NCI-H1436 (cell line): ENCODE data around the gene OGFRL1.

Experiments
- DNase-seq: peaks from one replicate; lab custom pipeline; 2025; lab: John Stamatoyannopoulos, UW

Gene OGFRL1

DNA sequence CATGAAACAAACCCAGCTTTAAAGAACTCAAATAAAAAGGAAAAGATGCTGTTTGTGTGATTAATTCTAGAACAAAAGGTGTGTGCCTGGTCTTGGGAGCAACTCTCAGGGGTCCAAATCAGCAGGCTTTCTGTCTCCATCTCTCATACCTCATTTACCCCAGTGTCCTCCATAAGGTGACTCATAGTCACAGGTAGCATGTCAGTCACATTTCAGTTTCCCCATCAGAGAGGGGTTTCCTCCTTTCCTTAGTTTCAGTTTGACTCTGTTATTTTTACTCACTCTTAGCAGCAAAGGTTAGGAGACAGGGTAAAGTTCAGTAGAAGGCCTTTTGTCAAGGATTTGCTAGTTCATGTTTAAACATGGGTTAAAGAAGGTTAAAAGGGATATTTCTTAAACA is 46.2 kb downstream of the OGFRL1 start:
- DNase-seq: no peak

- no peak for DNase-seq
These were observed 46.9 kb downstream of the OGFRL1 start for GRCh38 chr6:71335544-71335943.

DNA sequence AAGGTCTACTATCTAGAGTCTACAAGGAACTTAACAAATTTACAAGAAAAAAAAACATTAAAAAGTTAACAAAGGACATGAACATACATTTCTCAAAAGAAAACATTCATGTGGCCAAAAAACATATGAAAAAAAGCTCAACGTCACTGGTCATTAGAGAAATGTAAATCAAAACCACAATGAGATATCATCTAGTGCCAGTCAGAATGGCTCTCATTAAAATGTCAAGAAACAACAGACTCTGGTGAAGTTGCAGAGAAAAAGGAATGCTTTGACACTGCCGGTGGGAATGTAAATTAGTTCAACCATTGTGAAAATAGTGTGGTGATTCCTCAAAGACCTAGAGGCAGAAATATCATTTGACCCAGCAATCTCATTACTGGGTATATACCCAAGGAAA is 48.3 kb downstream of the OGFRL1 start:
- DNase-seq: no peak

GRCh38 chr6:71338540-71339316 is 50.1 kb downstream of the OGFRL1 start:
- no peak for DNase-seq

DNA sequence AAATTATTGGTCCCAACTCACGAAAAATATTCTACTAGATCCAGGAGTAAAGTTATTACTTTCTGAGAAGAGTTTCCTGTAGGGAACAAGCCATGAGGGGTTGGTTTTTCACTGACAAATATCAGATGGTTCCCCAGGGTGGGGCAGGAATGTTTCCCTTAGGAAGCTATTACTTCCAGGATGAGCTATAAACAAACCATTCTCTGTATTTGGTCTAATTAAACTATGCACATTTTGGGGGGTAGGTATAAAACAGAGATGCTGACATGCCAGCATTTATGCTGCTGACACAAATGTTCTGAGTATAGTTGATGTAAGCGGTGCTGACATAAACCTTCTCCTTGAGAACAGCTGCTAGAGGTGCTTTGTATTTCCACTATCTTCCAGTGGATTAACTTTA is 54.2 kb downstream of the OGFRL1 start:
- DNase-seq: no peak

DNA sequence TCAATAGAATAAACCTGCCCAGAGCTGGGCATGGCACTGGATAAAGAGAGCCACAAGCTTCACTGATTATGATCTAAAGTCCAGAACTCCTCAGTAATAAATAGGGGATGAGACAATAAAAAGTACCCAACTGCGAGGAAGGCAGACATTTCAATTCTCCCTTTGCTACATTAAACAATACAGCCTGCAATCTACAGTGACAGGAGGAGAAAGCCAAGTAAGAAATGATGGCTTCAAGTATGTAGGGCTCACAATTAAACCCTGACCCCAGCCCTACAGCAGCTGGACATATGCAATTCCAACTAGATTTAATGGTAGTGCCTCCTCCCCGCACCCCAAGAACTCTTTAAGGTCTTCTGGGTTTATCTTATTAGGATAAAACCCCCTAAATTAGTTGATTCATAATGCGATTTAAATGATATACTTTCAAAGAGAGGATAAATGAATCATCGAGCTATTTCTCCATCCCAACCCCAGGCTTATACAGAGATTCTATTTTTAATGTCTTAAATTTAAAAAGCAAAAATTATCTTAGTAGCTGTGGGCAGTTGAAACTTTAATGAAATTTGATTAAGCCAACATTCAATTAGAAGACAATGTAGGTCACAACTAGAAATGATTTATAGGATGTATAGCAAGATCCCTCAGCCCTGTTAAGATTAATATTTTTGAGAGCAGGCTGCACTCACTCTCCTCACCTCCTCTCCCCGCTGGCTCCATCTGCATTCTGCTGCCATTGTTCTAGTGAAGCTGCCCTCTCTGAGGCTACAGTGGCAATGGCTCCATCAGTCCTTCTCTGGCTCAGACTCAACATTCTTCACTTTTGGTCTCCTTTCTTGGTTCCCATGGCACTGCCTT is 57.1 kb downstream of the OGFRL1 start:
- DNase-seq: no peak

DNA sequence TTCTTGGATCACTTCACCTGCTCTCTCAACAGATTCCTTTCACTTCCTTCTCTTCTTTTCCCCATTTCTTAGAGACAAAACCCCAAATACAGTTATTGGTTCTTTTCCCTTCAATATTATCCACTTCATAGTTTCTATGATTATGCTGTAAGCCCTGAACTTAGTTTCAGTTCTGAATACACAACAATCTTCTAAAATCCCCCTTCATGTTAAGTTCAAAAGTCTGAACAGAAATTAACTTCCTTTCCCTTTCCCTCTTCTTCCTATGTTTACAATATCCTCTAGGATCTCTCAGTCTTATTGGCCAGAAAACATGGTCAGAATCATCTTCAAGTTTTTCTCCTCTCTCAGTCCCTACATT is 57.7 kb downstream of the OGFRL1 start:
- no peak for DNase-seq

- no peak for DNase-seq
These were observed 58.5 kb downstream of the OGFRL1 start for GRCh38 chr6:71347119-71347518.

GRCh38 chr6:71349395-71349794 is 60.8 kb downstream of the OGFRL1 start:
- peak; percentile 1 for DNase-seq

GRCh38 chr6:71349976-71350615 is 61.5 kb downstream of the OGFRL1 start:
- no peak for DNase-seq

- no peak for DNase-seq
These were observed 62.6 kb downstream of the OGFRL1 start for GRCh38 chr6:71351190-71351589.
